GM23248 (cell line): ENCODE data around the gene RBPJL.

Source experiments
- EZH2 ChIP-seq: fragments of 200-600 bp; sonication (generic); IDR thresholded peaks from 2 replicates; pipeline ENCODE4 v1.6.1; 2018; ENCODE audit warnings: antibody characterized with exemption, mild to moderate bottlenecking; ENCODE audit not compliant: insufficient read depth, poor library complexity, severe bottlenecking
- EZH2phosphoT487 ChIP-seq: fragments of 200-600 bp; sonication (generic); IDR thresholded peaks from 2 replicates; pipeline ENCODE4 v1.6.1; 2018; ENCODE audit warnings: antibody characterized with exemption, moderate library complexity, mild to moderate bottlenecking, low read depth; ENCODE audit not compliant: insufficient read depth

- TF ChIP-seq EZH2phosphoT487 (no peak), EZH2 (no peak)
These were observed 42.9 kb upstream of the RBPJL start for GRCh38 chr20:45263556-45264266.
